Smooth muscle cell (in vitro differentiated cells): ENCODE data around the gene CAMKMT. TPM values are rescaled to one million over a fixed set of nuclear protein-coding genes. Genes with fewer than 3 reads are reported as not detected.

ENCODE experiments used
- DNase-seq: peaks from one replicate; lab custom pipeline; 2025; ENCODE audit not compliant: unreplicated experiment; lab: John Stamatoyannopoulos, UW
- H2AFZ ChIP-seq: fragments of 200-600 bp; sonication (generic); 2 replicates; pipeline ENCODE4 v1.6.0; 2016; ENCODE audit warnings: antibody characterized with exemption, low read depth, mild to moderate bottlenecking
- H3F3A ChIP-seq: fragments of 200-600 bp; sonication (generic); 2 replicates; pipeline ENCODE4 v1.6.0; 2017; ENCODE audit warnings: antibody characterized with exemption, low read depth
- H3K27ac ChIP-seq: fragments of 200-600 bp; sonication (generic); 2 replicates; pipeline ENCODE4 v1.5.1; 2016; ENCODE audit warnings: low read depth, mild to moderate bottlenecking
- H3K27me3 ChIP-seq: fragments of 200-600 bp; sonication (generic); 2 replicates; pipeline ENCODE4 v1.6.1; 2016; ENCODE audit warnings: low read depth, mild to moderate bottlenecking
- H3K36me3 ChIP-seq: fragments of 200-600 bp; sonication (generic); 2 replicates; pipeline ENCODE4 v1.5.1; 2016; ENCODE audit warnings: low read depth
- H3K4me1 ChIP-seq: fragments of 200-600 bp; sonication (generic); 2 replicates; pipeline ENCODE4 v1.5.1; 2016; ENCODE audit warnings: low read depth
- H3K4me2 ChIP-seq: fragments of 200-600 bp; sonication (generic); 2 replicates; pipeline ENCODE4 v1.6.0; 2016; ENCODE audit warnings: mild to moderate bottlenecking
- H3K4me3 ChIP-seq: fragments of 200-600 bp; sonication (generic); 2 replicates; pipeline ENCODE4 v1.5.1; 2016; ENCODE audit warnings: mild to moderate bottlenecking
- H3K79me2 ChIP-seq: fragments of 200-600 bp; sonication (generic); 2 replicates; pipeline ENCODE4 v1.6.0; 2016; ENCODE audit warnings: low read depth, mild to moderate bottlenecking
- H3K9ac ChIP-seq: fragments of 200-600 bp; sonication (generic); 2 replicates; pipeline ENCODE4 v1.6.0; 2016; ENCODE audit warnings: low read depth
- H3K9me3 ChIP-seq: fragments of 200-600 bp; sonication (generic); replicated peaks from 2 replicates; pipeline ENCODE4 v1.5.1; 2016; ENCODE audit warnings: low read depth
- H4K20me1 ChIP-seq: fragments of 200-600 bp; sonication (generic); 2 replicates; pipeline ENCODE4 v1.6.0; 2016; ENCODE audit warnings: low read depth
- CTCF ChIP-seq: fragments of 200-600 bp; sonication (generic); IDR thresholded peaks from 2 replicates; pipeline ENCODE4 v1.5.1; 2017; ENCODE audit warnings: borderline replicate concordance, mild to moderate bottlenecking, antibody characterized with exemption; ENCODE audit not compliant: insufficient read depth, poor library complexity, severe bottlenecking
- WGBS: methylation state at CpG from one replicate; pipeline ENCODE4 v1.1.7; 2016; ENCODE audit warnings: low lambda C conversion rate; 5-methylcytosine and 5-hydroxymethylcytosine counted together
- polyA plus RNA-seq: library from polyadenylated mRNA; unstranded; fragments of >200 nt; fragmentation: Nextera tagmentation; extraction: Ambion mirVana; gene quantifications from 2 replicates; pipeline ENCODE4 v1.2.1, GENCODE V29; 2016
- total RNA-seq: library from RNA; depleted of rRNA; stranded (reverse); fragments of >200 nt; gene quantifications from 2 replicates; pipeline ENCODE4 v1.2.3, GENCODE V29; 2014

CAMKMT gene
- total and polyA plus RNA-seq, 2 experiments from 2014 or later: 7.2 to 7.6 TPM

GRCh38 chr2:44614940-44615339, 253.2 kb downstream of the CAMKMT start:
- no peaks in the 10 kb centered on the region for H3K4me1 ChIP-seq
- no peak overlapping the region for H2AFZ ChIP-seq
- no peak for TF ChIP-seq CTCF
- no peaks in the 10 kb centered on the region for H3F3A ChIP-seq
- no peaks in the 10 kb centered on the region for H3K36me3 ChIP-seq
- H4K20me1 ChIP-seq: no peaks in the 10 kb centered on the region
- DNase-seq: no peak
- H3K27ac ChIP-seq: no peak overlapping the region
- H3K9me3 ChIP-seq: no peaks in the 10 kb centered on the region
- H3K4me3 ChIP-seq: no peak overlapping the region
- 91% methylated on average over 2 of the region's 2 CpGs for WGBS
- H3K9ac ChIP-seq: no peak overlapping the region
- H3K4me2 ChIP-seq: no peak overlapping the region
- no peaks in the 10 kb centered on the region for H3K27me3 ChIP-seq
- no peaks in the 10 kb centered on the region for H3K79me2 ChIP-seq

- no peaks in the 10 kb centered on the region for H3K36me3 ChIP-seq
Measured at GRCh38 chr2:44615950-44616518, 254.3 kb downstream of the CAMKMT start.

GRCh38 chr2:44616667-44617155, 255.0 kb downstream of the CAMKMT start:
- H3K9me3 ChIP-seq: no peaks in the 10 kb centered on the region
- no peaks in the 10 kb centered on the region for H3K79me2 ChIP-seq
- no peak overlapping the region for H2AFZ ChIP-seq
- no peaks in the 10 kb centered on the region for H4K20me1 ChIP-seq
- no peaks in the 10 kb centered on the region for H3K27me3 ChIP-seq
- no peaks in the 10 kb centered on the region for H3K4me1 ChIP-seq
- H3K36me3 ChIP-seq: no peaks in the 10 kb centered on the region
- 87% methylated on average over 3 of the region's 3 CpGs for WGBS
- no peaks in the 10 kb centered on the region for H3F3A ChIP-seq
- no peak overlapping the region for H3K4me2 ChIP-seq
- no peak overlapping the region for H3K27ac ChIP-seq
- H3K4me3 ChIP-seq: no peak overlapping the region
- H3K9ac ChIP-seq: no peak overlapping the region
- no peak for DNase-seq
- no peak for TF ChIP-seq CTCF

More at GRCh38 chr2:44615950-44616518, 254.3 kb downstream of the CAMKMT start:
- Histone ChIP-seq H3K4me2 (no peak overlapping the region), H3K9me3 (no peaks in the 10 kb centered on the region), H3F3A (no peaks in the 10 kb centered on the region), H3K27me3 (no peaks in the 10 kb centered on the region), H2AFZ (no peak overlapping the region), H3K4me1 (no peaks in the 10 kb centered on the region), H3K4me3 (no peak overlapping the region), H3K9ac (no peak overlapping the region), H4K20me1 (no peaks in the 10 kb centered on the region), H3K27ac (no peak overlapping the region), H3K79me2 (no peaks in the 10 kb centered on the region)
- no peak for DNase-seq
- 81% methylated on average over 4 of the region's 4 CpGs for WGBS
- TF ChIP-seq CTCF: no peak
